HAP-1 (cell line): ENCODE results near the gene MYADML2.

Experiments
- DNase-seq, 2 experiments: peaks; one replicate each; pipeline ENCODE4 v3.0.0-alpha.2; 2016 to 2020; ENCODE audit warnings: low spot score in 2 of 2
- H3K27me3 ChIP-seq: fragments of 250-450 bp; sonication (Bioruptor Pico); 2 replicates; pipeline ENCODE4 v1.5.1; 2020; ENCODE audit warnings: low read depth, mild to moderate bottlenecking, moderate library complexity
- H3K36me3 ChIP-seq: fragments of 250-450 bp; sonication (Bioruptor Pico); replicated peaks from 2 replicates; pipeline ENCODE4 v1.5.1; 2020; ENCODE audit warnings: mild to moderate bottlenecking
- H3K4me1 ChIP-seq: fragments of 250-450 bp; sonication (Bioruptor Pico); 2 replicates; pipeline ENCODE4 v1.5.1; 2020; ENCODE audit warnings: mild to moderate bottlenecking
- H3K4me3 ChIP-seq: fragments of 250-450 bp; sonication (Bioruptor Pico); 2 replicates; pipeline ENCODE4 v1.5.1; 2020; ENCODE audit warnings: mild to moderate bottlenecking, moderate library complexity
- H3K9me3 ChIP-seq: fragments of 250-450 bp; sonication (Bioruptor Pico); 2 replicates; pipeline ENCODE4 v1.5.1; 2020; ENCODE audit warnings: mild to moderate bottlenecking, moderate library complexity
- in situ Hi-C: fragments of 300-500 bp; cut with MboI; formaldehyde crosslinking; loops from 3 replicates; pipeline ENCODE4 v1.14.3; 2020; ENCODE audit warnings: low sequenced_read_pairs, inconsistent platforms, mixed read lengths

Gene MYADML2

DNA sequence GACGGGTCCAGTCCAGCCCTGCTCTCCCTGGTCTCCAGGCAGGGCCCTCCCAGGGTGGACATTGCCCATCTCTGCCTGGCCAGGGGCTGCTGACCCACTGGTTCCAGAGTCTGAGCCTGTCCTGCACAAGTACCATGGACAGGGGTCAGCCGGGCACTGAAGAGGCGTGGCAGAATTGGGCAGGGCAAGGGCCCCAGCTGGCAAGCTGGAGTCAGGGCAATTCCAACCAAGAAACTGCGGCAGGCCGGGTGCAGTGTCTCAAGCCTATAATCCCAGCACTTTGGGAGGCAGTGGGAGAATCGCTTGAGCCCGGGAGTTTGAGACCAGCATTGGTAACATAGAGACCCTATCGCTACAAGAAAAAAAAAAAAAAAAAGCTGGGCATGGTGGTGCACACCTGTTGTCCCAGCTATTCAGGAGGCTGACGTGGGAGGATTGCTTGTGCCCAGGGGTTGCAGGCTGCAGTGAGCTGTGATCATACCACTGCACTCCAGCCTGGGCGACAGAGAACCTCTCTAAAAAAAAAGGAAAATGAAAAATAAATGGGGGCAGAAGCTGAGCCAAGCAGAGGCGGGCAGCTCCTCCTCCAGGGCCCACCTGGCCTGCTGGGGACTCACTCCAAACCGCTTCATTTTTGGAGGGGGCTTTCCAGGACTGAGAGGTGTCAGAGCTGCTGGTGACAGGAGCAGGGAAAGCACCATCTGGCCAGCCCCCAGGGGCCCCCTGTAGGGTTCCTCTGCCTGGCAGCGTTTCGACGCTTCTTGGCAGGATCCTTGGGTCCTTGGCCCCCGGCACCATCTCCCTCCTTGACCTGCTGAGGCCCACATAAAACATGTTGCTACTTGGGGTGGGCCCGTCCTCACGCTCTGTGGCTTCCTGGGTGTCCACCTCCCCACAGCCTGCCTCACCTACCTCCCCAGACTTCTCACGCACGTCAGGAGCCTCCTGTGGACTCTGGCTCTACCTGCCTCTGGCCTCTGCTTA lies 16.6 kb downstream of the MYADML2 start:
- H3K9me3 ChIP-seq: no peaks in the 10 kb centered on the region
- no peak overlapping the region for H3K4me3 ChIP-seq
- in situ Hi-C loops: no loop called here
- no peak for DNase-seq
- H3K27me3 ChIP-seq: no peaks in the 10 kb centered on the region
- peaks cover 30% of the 10 kb centered on the region for H3K36me3 ChIP-seq
- H3K4me1 ChIP-seq: peaks cover 3% of the 10 kb centered on the region; the same call in 1 of the 2 replicates

DNA sequence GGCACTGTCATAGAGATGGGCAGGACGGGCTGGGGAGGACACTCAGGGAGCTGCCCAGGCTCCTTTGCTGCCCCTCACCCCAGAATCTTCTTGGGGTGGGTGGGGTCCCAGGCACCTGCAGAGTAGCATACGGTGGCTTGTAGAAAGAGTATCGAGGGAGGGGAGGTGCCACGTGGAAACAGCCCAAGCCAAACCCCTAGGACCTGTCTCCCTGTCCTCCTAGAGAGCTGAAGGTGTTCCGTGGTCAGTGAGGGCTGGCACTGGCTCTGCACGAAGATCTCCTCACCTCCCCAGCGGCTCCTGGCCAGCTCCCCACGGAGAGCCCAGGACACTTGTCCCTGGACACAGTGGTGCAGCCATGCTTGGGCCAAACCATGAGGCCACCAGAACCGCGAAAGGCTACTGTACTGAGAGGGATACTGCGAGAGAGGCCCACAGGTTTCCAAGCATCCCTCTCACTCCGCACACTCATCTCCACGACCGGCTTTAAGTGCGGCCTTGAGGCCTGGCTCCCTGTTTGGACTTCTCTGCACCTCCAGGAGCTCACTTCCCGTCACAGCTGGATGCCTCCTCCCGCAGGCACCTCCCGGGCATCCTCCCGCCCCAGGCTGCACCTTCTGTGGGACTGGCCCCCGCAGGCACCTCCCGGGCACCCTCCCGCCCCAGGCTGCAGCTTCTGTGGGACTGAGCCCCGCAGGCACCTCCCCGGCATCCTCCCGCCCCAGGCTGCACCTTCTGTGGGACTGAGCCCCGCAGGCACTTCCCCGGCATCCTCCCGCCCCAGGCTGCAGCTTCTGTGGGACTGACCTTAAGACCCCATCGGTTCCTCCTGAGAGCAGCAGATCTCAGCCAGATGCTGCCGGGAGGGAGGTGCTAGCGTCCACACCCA lies 17.5 kb downstream of the MYADML2 start:
- peaks cover 21% of the 10 kb centered on the region for H3K36me3 ChIP-seq
- in situ Hi-C loops: loop anchor here (5.0 kb wide), 1 partner anchor 93 kb away; the partner anchor contains the start of genes CENPX and LRRC45
- peaks cover 3% of the 10 kb centered on the region; the same call in 1 of the 2 replicates for H3K4me1 ChIP-seq
- no peak overlapping the region for H3K4me3 ChIP-seq
- H3K27me3 ChIP-seq: no peaks in the 10 kb centered on the region
- H3K9me3 ChIP-seq: no peaks in the 10 kb centered on the region
- no peak for DNase-seq

DNA sequence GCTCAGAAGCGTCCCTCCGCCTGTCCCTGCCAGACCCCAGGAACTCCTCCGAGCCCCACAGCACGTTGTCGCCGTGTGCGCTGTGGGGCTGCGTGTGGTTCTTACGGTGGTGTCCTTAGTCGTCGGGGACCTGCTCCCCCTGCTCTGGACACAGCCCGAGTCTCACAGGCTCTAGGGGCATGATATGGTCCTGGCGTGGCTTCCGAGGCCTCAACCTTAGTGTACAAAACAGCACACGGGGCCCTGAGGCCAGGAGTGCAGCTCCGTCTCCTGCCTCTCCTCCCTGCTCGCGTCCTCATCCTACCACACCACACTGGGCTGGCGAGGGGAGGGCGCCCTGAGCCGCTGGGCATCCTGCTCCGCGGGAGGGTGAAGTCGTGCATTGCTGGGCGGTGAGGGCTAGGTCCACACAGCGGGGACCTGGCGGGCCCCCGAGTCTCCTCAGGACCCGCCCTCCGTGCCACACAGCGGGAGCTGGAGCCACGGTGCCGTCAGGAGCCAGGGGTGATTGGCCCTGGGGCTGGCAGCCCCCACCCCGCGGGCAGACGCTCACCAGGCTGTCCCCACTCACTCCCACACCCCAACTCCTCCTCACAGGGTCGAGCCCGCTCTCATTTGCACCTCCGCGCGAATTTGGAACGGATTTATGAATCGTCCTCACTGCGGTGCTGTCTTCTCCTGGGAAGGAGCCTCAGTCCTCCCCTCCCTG lies 18.3 kb downstream of the MYADML2 start:
- Histone ChIP-seq H3K4me1 (peaks cover 7% of the 10 kb centered on the region; the same call in 1 of the 2 replicates), H3K9me3 (no peaks in the 10 kb centered on the region), H3K36me3 (peaks cover 13% of the 10 kb centered on the region), H3K27me3 (no peaks in the 10 kb centered on the region), H3K4me3 (peak overlapping the region; percentile 40)
- in situ Hi-C loops: loop anchor here (5.0 kb wide), 1 partner anchor 94 kb away; the partner anchor contains the start of genes CENPX and LRRC45
- no peak for DNase-seq

DNA sequence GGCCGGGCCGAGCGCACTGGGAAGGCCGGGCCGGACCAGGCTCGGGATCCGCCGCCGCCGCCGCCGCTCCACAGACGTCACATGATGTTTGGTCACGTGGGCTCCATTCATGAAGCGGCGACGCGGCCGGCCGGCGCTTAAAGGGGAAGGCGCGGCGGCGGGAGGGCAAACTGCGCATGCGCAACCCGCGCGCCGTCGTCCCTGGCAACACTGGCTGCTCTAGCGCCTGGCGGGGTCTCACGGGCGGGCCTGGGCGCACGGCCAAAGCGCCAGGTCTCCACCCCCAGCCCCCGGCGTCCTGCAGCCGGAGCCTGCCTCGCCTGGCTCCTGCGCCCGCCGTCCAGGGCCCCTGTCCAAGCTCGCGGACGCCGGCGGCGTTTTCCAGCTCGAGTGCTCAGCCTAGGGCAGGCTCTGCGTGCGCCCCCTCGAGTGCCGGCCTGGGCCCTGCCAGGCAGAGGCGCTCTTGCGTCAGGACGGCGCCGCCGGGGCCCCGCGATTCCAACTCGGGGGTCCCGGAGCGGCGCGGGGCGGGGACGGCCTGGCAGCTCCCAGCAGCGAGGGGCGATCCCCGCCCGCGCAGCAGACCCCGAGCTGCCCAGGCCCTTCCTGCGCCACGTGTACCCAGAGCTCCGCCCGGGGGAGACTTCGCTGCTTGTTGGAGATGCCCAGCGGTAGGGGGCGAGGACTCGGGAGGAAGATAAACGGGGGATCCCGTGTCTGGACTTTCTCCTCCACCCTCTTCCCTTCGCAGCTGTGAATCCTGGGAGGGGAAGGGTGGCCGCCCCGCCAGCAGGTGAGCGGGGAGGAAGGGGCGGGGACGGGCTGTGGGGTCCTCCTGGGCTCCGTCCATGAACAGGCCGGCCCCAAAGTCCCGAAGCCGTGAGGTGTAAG lies 19.1 kb downstream of the MYADML2 start, which contains the start of gene MAFG:
TSS of gene MAFG (minus strand) at position 83 of the 891 bp plus-strand sequence. CDS start 4,550 bp downstream, outside the sequence.
- no peaks in the 10 kb centered on the region for H3K9me3 ChIP-seq
- DNase-seq: peak; percentile 89 to 94
- peak within 1 kb of the TSS; percentile 56 for H3K4me3 ChIP-seq
- peaks cover 11% of the 10 kb centered on the region; the same call in 1 of the 2 replicates for H3K4me1 ChIP-seq
- H3K27me3 ChIP-seq: no peaks in the 10 kb centered on the region
- in situ Hi-C loops: loop anchor here (5.0 kb wide), 1 partner anchor 94 kb away; the partner anchor contains the start of genes CENPX and LRRC45
- H3K36me3 ChIP-seq: peaks cover 5% of the 10 kb centered on the region

DNA sequence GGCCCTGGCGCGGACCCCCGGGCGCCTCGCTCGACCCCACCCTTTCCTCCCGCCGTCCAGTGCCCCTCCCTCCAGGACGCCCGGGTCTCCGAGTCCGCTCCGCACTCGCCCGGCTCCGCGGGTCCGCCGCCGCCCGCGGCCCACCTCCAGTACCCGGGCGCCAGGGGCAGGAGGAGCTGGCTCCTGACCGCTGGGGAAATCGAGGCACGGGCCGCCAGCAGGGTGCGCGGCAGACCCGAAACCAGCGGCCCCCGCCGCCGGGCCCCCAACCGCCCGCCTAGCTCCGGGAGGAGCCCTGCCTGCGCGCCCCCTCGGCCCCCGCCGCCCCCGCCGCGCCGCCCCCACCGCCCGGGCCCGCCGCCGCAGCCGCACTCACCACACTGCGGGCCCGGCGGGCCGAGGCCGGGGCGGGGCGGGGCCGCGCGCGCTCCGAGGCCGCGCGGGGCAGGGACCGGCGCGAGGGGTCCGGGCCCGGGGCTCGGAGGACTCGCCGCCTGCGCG lies 19.8 kb downstream of the MYADML2 start:
- peaks cover 7% of the 10 kb centered on the region for H3K36me3 ChIP-seq
- in situ Hi-C loops: loop anchor here (5.0 kb wide), 1 partner anchor 95 kb away; the partner anchor contains the start of genes CENPX and LRRC45
- no peaks in the 10 kb centered on the region for H3K27me3 ChIP-seq
- no peaks in the 10 kb centered on the region for H3K9me3 ChIP-seq
- DNase-seq: no peak
- H3K4me1 ChIP-seq: peaks cover 11% of the 10 kb centered on the region; the same call in 1 of the 2 replicates
- H3K4me3 ChIP-seq: peak overlapping the region; percentile 56

DNA sequence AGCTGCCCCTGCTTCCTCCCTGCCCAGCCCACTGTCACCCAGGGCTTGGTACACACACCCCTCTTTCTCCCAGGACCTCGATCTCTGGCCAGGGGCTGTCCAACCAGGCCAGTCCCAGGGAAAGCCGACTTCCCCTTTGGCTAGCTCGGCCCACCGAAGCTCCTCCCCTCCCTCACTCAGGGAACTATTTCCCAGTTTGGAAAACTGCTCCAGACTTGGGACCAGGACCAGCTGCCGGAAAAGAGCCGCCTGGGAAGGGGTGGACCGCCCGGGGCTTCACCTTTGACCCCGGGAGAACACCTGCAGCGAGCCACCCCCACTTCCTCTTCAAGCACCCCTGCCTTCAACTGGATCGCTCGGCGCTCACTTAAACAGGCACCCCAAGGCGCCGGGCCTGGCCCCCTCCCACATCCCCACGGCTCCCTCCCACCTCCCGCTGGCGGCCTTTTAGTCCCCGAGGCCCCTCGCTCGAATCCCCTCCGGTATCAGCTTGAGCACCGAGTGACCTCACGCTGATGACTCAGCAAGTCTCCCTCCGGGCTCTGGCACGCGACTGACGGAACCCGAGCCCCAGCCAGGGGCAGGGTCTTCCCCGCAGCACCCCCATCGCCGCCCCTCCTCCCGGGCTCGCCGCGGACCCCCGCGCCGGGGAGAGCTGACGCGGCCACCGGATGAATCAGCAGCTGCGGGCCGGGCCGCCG lies 20.4 kb downstream of the MYADML2 start:
- Histone ChIP-seq H3K9me3 (no peaks in the 10 kb centered on the region), H3K4me3 (peak overlapping the region; percentile 56), H3K27me3 (no peaks in the 10 kb centered on the region), H3K36me3 (peaks cover 9% of the 10 kb centered on the region), H3K4me1 (peaks cover 11% of the 10 kb centered on the region; the same call in 1 of the 2 replicates)
- in situ Hi-C loops: loop anchor here (5.0 kb wide), 1 partner anchor 96 kb away; the partner anchor contains the start of genes CENPX and LRRC45
- peak; percentile 49 to 76 for DNase-seq

DNA sequence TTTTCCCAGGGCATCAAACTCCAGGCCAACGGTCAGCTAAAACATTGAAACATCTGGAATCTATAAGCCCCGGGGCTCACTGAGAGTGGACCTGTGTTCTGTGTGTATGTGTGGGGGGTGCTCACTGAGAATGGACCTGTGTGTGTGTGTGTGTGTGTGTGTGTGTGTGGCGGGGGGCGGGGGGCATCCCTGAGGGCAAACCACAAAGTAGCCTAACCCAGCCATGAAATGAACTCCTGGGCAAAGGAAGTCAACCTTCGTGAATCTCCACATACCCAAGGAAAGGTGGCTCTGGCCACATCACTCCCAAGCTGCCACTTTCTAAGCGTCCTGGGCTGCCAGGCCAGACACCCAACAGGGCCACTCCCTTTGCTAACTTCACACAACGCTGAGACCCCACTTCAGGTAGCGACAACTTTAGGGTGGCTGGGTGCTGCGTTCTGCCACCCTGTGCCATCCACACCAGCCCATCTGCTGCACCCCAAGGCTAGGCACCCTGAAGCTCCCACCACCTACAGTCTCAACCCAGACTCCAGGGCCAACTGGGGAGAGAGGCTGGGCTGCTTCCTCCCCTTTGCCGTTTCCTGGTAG lies 21.1 kb downstream of the MYADML2 start:
- Histone ChIP-seq H3K4me3 (peak overlapping the region; percentile 56), H3K4me1 (peaks cover 11% of the 10 kb centered on the region; the same call in 1 of the 2 replicates), H3K36me3 (peaks cover 11% of the 10 kb centered on the region), H3K27me3 (no peaks in the 10 kb centered on the region), H3K9me3 (no peaks in the 10 kb centered on the region)
- DNase-seq: no peak
- in situ Hi-C loops: loop anchor here (5.0 kb wide), 1 partner anchor 96 kb away; the partner anchor contains the start of genes CENPX and LRRC45

DNA sequence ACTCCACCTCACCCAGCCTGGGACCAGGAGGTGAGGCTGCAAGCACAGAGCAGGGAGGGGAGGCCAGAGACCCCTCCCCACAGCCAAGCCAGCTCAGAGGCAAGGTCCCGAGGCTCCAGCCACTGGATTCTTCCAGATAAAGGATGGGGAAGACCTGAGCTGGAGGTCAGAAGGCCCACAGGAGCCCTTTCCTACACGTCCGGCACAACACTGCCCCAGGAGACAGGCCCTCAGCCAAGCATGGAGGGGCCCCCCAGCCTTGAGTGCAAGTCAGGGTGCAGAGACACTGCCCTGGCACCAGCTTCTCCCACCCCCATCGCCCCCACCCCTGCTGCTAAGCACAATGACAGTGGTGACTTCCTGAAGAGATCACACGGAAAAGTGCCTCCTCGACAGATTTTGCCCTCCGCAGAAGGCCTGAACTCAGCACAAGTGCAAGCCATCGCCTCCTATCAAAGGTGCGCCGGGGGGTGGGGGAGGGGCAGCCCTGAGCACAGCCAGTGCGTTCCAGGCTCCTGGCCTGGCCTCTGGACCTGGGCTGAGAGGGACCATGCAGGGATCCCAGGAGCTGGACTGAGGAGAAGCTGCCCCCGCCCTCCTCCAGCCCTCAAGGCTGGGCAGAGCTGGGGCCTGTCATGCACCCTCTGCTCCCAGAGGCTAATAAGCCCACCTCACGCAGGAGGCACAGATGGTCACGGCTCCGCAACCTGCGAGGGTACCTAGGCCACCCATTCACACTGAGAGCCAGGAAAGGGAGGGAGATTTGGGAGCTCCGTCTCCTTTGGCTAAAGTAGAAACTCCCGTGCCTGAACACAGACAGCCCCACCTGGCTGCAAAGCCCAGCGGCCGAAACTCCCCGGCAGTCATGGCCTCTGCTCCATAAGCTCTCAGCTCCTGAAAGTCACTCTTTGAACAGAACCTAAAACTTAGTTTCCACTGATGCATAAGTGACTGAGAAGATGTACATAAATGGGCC lies 22.2 kb downstream of the MYADML2 start:
- Histone ChIP-seq H3K36me3 (peaks cover 13% of the 10 kb centered on the region), H3K27me3 (no peaks in the 10 kb centered on the region), H3K9me3 (no peaks in the 10 kb centered on the region), H3K4me3 (no peak overlapping the region), H3K4me1 (peaks cover 11% of the 10 kb centered on the region; the same call in 1 of the 2 replicates)
- DNase-seq: no peak
- in situ Hi-C loops: loop anchor here (5.0 kb wide), 1 partner anchor 97 kb away; the partner anchor contains the start of genes CENPX and LRRC45

DNA sequence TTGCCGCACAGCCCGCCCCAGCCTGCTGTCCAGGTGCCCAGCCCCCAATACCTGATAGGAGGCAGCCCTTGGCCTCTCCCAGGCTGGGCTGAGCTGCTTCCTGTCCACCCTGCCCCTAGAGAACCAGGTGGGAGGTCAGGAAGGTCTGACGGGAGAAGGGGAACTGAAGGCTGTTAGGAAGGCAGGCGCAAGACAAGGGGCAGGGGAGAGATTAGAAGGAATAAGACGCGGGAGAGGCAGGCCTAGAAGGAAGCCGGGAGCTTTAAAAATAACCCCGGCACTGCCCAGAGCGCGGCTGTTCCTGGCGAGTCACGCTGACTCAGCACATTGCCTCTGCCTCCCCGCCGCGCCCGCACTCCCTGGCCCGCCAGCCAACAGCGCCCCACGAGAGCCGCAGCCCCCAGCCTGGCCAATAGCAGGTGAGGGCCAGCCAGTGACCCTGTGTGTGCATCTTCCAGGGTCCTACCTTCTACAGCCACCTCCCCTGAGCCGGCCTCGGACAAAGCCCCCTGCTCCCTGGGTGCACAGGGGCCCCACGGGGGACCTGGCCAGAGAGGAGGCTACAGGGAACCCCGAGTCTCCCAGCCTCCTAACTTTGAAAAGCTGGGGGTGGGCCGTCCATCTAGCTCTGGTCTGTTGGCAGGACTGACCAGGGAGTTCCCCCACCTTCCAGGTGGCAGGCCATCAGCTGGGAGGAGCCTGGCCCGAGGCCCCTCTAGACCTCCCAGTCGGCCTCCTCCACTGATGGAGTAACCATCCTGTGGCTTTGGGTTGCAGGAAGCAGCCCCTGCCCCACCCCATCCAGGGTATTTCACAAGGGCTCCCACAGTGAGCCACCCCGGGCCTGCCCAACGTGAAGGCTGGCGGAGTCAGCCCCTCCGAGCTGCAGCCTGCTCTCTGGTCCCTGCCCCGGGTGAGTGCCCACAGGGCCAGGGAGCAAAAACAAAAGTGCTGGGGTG lies 23.5 kb downstream of the MYADML2 start:
- Histone ChIP-seq H3K9me3 (no peaks in the 10 kb centered on the region), H3K27me3 (no peaks in the 10 kb centered on the region), H3K4me1 (peaks cover 11% of the 10 kb centered on the region; the same call in 1 of the 2 replicates), H3K4me3 (peak overlapping the region; percentile 12), H3K36me3 (peaks cover 18% of the 10 kb centered on the region)
- peak in 1 of 2 experiments; percentile 59 for DNase-seq
- in situ Hi-C loops: no loop called here
